Activated naive CD4-positive, alpha-beta T cell treated with anti-CD3 and anti-CD28 coated beads, Interleukin-2, amount 10 ng/mL, durations not matched to agents 7 days and 5 days (primary cell): ENCODE results near the gene CAPZB.
A peak's percentile ranks its signal among the peaks of the same experiment; 100 is the strongest.

Experiments
- CTCF ChIA-PET: fragments of 350-600 bp; sonication (Branson Sonifier 250); formaldehyde crosslinking; loops from one replicate; lab custom pipeline; 2021; ENCODE audit warnings: antibody characterized with exemption; lab: Charles Lee
- DNase-seq: peaks from one replicate; pipeline ENCODE4 v3.0.0-alpha.2; 2020
- H3K27ac Mint-ChIP-seq: one replicate; pipeline ENCODE4 v1.8.0; 2021; ENCODE audit warnings: mild to moderate bottlenecking, moderate library complexity, mixed read lengths
- H3K27me3 Mint-ChIP-seq: one replicate; pipeline ENCODE4 v1.8.0; 2021; ENCODE audit warnings: mild to moderate bottlenecking, mixed read lengths
- H3K36me3 Mint-ChIP-seq: one replicate; pipeline ENCODE4 v1.8.0; 2021; ENCODE audit warnings: mixed read lengths
- H3K4me1 Mint-ChIP-seq: one replicate; pipeline ENCODE4 v1.8.0; 2021; ENCODE audit warnings: mixed read lengths
- H3K4me3 Mint-ChIP-seq: one replicate; pipeline ENCODE4 v1.8.0; 2021; ENCODE audit warnings: mild to moderate bottlenecking, moderate library complexity, mixed read lengths
- H3K9me3 Mint-ChIP-seq: one replicate; pipeline ENCODE4 v1.8.0; 2021; ENCODE audit warnings: mixed read lengths

Gene CAPZB

DNA sequence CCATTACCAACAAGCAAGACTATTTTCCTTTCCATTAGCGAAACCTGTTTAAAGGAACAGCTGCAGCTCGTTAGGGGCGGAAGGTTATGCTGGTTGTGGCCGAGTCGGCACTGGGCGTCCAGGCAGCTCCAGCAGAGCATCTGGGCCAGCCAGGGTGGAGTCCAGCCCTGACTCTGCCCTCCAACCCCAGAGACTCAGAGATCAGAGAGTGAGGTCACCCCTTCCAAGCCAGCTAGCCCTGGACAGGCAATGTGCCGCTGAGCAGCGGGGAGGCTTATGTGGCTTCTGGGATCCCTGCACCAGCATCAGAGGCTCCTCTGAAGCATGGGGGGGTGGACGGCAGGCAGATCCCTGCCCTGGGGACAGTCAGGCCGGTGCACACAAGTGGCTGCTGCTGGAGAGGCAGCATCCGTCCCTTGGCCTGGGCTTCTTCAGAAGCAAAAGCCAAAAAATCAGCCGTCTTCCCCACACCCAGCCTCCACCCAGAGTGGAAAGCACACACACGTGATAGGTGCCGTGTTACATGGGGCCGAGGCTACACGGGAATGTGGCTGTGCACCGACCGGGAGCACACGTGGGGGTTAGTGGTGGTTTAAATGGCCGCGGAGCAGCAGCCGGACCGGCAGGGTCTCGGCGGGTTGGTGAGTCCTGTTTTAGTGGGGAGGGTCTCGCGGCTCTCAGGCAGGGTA is 143.1 kb downstream of the CAPZB start:
- no peak overlapping the region for H3K27ac Mint-ChIP-seq
- no peaks in the 10 kb centered on the region for H3K4me1 Mint-ChIP-seq
- CTCF ChIA-PET, result interaction anchor here (0.7 to 3.6 kb wide), 8 partner anchors 23 to 311 kb away, joined by 3 to 36 read pairs (median 4); no protein-coding TSS in a partner anchor
- no peak overlapping the region for H3K4me3 Mint-ChIP-seq
- no peak for DNase-seq
- no peaks in the 10 kb centered on the region for H3K27me3 Mint-ChIP-seq
- no peaks in the 10 kb centered on the region for H3K9me3 Mint-ChIP-seq
- peaks cover 43% of the 10 kb centered on the region for H3K36me3 Mint-ChIP-seq

DNA sequence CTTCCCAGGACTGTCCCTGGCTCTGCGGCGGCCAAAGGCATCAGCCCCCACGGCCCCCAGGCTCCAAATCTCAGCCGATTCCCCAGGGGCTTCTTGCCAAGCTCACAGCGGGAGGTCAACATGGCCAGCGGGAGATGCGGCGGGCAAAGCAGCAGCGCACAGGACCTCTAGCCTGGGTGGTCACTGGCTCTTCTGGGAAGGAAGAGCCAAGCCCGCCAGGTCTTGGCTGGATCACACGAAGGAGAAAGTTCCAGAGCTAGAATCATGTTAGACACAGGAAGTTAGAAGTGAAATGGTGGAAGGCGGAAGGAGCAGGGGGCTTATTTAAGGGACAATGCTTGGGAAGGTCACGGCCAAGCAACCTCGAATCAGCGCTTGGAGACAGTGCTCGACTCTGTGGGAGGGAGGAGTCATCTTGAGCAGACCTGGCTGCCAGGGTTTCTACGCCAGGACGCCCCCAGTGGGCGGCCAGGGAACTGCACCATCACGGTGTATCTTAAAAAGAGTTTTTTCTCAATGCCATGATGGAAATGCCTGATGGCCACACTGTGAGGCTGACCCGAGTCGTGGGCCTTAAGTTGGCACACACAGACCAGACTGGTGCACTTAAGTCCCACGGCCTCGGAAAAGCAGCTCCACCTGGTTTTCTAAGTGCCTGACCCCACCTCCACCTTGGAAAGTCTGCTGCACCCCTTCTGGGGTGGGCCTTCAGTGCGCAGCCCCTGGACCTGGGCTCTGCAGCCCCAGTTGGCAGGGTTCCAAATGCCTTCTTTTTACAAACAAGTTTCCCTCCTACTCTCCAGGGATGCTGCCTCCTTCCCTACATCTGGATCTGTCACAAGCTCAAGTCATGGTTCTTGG is 143.9 kb downstream of the CAPZB start:
- Mint-ChIP-seq H3K9me3 (no peaks in the 10 kb centered on the region), H3K4me3 (no peak overlapping the region), H3K4me1 (no peaks in the 10 kb centered on the region), H3K27me3 (no peaks in the 10 kb centered on the region), H3K36me3 (peaks cover 44% of the 10 kb centered on the region), H3K27ac (no peak overlapping the region)
- CTCF ChIA-PET, result interaction anchor here (0.6 to 2.2 kb wide), 8 partner anchors 10 to 312 kb away, joined by 3 to 8 read pairs (median 4); no protein-coding TSS in a partner anchor
- peak; percentile 80 for DNase-seq

DNA sequence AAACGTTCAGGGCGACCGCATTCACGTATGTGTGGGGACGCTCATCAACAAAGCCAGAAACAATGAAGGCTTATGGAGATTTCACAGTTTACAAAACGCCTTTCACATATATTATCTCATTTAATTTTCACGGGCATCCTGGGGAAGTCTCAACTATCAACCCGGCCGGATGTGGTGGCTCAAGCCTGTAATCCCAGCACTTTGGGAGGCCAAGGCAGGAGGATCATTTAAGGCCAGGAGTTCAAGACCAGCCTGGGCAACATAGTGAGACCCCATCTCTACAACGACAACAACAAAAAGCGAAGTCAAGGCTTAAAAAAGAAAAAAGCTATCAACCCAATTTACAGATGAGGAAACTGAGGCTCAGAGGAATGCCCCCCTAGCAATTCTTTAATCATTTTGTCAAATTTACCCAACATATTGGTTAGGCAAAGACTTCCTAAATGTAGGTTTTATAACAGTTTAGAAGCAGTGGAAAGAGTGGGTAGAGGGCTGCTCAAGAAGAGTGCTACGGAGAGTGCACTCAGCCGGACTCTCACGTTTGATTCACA is 144.9 kb downstream of the CAPZB start:
- Mint-ChIP-seq H3K4me1 (no peaks in the 10 kb centered on the region), H3K27ac (no peak overlapping the region), H3K27me3 (no peaks in the 10 kb centered on the region), H3K4me3 (no peak overlapping the region), H3K9me3 (no peaks in the 10 kb centered on the region), H3K36me3 (peaks cover 40% of the 10 kb centered on the region)
- no peak for DNase-seq
- CTCF ChIA-PET, result interaction anchor here (1.2 to 2.2 kb wide), 2 partner anchors 243 to 313 kb away, joined by 8 read pairs; no protein-coding TSS in a partner anchor

DNA sequence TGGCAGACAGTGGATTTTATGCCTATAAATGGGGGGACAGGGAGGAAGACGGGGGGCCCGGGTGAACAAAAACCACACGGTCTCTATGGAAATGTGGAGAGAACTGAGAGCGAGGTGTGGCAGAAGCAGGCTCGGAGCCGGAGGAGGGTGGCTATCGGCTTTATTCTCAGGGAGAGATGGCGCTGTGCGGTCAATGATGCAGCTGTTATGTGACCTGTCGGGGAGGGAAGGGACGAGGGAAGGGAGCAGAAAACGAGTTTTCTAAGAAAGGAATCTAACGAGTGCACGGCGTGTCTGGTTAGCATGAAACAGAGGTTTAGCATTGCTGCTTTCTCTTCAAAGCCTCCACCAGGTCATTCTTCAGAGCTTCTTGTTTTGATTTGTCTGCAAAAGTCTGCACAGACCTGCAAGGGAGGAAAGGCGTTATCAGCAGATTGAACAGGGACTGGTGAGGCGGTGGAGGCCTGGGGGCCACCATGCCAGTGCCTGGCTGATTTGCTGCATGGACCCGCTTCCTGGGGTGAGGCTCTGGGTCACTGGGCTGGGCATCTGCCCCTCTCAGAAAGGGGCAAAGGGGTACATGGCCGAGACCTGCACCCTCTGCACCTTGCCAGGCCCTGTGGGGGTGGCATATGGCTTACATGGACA is 146.0 kb downstream of the CAPZB start:
- Mint-ChIP-seq H3K27ac (no peak overlapping the region), H3K4me3 (no peak overlapping the region), H3K4me1 (no peaks in the 10 kb centered on the region), H3K27me3 (no peaks in the 10 kb centered on the region), H3K36me3 (peaks cover 36% of the 10 kb centered on the region), H3K9me3 (no peaks in the 10 kb centered on the region)
- CTCF ChIA-PET, result no interaction called here
- DNase-seq, result no peak

DNA sequence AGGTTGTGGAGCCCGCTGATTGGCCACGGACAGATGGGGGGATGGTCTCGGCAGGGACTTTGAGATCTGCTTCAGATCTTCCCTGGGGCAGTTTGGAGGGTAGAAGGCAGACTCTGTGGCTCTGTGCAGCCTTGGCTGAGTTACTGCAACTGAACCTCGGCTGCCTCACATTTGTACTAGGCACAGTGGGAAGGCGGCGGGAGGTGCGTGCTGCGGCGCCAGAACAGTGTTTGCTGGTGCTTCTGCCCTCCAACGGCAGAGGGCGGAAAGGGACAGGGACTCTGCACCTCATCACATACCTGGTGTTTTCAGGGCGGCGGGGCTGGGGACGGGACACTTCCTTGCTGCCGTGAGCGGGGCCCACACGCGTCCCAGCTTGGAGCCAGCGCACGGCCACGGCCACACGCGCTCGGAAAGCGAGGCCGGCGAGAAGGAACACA is 147.0 kb downstream of the CAPZB start:
- Mint-ChIP-seq H3K4me1 (no peaks in the 10 kb centered on the region), H3K27me3 (no peaks in the 10 kb centered on the region), H3K9me3 (no peaks in the 10 kb centered on the region), H3K4me3 (no peak overlapping the region), H3K27ac (peak overlapping the region; percentile 55), H3K36me3 (peaks cover 30% of the 10 kb centered on the region)
- no peak for DNase-seq
- CTCF ChIA-PET, result no interaction called here

DNA sequence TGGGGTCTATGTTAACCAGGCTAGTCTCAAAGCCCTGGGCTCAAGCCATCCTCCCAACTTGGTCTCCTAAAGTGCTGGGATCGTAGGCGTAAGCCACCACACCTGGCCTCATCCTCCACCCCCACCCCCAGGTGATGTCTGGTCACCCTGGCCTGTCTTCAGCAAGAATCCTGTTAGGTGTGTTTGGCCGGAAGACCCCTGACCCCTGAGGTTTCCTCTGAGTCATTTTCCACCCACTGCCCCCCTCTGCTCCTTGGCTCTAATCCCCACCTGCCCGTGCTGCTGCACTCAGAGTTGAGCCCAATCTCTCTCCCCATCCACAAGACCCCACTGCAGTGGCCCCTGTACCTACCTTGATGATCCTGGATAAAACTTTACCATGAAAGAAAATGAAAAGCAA is 148.1 kb downstream of the CAPZB start:
- no peaks in the 10 kb centered on the region for H3K9me3 Mint-ChIP-seq
- DNase-seq, result no peak
- peak overlapping the region; percentile 49 for H3K27ac Mint-ChIP-seq
- CTCF ChIA-PET, result no interaction called here
- no peaks in the 10 kb centered on the region for H3K4me1 Mint-ChIP-seq
- no peak overlapping the region for H3K4me3 Mint-ChIP-seq
- H3K36me3 Mint-ChIP-seq, result peaks cover 26% of the 10 kb centered on the region
- H3K27me3 Mint-ChIP-seq, result no peaks in the 10 kb centered on the region

DNA sequence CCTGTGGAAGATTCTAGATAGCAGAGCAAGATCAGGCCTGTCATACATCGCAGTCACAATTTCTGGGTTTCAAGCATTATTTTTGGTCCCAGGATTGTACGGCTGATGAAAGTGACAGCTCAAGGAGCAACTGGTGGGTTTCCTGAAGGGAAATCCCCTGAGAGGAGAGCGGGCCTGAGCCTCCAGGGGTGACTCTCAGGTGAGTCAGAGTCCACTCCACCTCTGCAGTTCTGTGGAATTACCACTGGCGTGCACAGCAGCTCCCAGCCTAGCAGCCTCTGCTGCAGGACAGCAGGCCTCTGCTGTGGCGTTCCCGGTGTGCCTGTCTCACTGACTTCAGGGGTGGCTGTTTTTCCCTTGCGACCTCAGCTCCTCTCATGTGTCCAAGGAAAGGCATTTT is 148.8 kb downstream of the CAPZB start:
- Mint-ChIP-seq H3K4me1 (no peaks in the 10 kb centered on the region), H3K4me3 (no peak overlapping the region), H3K9me3 (no peaks in the 10 kb centered on the region), H3K27ac (no peak overlapping the region), H3K36me3 (peaks cover 22% of the 10 kb centered on the region), H3K27me3 (no peaks in the 10 kb centered on the region)
- no peak for DNase-seq
- CTCF ChIA-PET, result no interaction called here

DNA sequence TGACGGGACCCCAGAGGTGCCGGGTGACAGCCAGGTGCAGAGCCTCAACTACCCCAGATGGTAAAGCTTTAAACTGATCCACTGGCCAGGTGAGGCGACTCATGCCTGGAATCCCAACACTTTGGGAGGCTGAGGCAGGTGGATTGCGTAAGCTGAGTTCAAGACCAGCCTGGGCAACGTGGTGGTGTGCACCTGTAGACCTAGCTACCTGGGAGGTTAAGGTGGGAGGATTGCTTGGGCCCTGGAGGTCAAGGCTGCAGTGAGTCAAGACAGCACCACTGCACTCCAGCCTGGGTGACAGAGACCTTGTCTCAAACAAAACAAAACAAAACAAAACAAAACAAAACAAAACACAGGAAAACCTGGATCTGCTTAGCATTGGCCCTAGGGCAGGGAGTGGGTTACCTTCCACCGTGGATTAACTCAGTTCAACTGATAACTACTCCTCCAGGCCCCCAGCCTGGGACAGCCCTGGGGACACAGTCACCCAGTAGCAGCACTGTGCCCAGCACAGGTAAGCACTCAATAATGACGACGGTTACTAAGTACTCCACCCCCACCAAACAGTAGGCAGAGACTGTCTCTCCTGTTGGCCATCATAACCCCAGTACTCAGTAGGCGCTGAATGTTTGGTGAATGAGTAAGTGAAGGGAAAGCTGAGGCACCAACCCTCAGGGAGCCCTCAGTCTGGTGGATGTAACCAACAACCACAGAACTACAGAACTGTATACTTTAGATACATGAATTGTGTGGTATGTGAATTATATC is 151.6 kb downstream of the CAPZB start:
- no peaks in the 10 kb centered on the region for H3K4me1 Mint-ChIP-seq

DNA sequence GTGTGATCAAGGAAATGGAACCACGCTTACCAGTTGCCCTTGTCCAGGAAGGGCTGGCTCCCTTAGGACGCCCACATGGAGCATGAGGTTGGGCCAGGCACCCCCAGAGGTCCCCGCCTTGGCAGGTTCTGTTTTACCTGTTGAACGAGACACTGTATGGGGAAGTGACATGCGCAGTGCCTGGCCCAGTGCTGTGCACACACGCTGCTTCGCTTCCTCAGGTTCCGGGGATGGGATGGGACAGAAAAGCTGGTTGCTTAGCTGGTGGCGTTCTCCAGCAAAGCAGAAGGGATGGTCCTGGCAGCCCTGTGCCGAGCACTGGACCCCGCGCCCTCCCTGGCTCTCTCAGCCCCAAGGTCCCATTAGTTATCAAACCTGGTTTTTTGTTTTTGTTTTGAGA is 152.5 kb downstream of the CAPZB start:
- Mint-ChIP-seq H3K27me3 (no peaks in the 10 kb centered on the region), H3K4me1 (no peaks in the 10 kb centered on the region), H3K36me3 (peaks cover 4% of the 10 kb centered on the region), H3K9me3 (no peaks in the 10 kb centered on the region), H3K4me3 (no peak overlapping the region), H3K27ac (no peak overlapping the region)
- DNase-seq, result no peak
- CTCF ChIA-PET, result no interaction called here

More for the DNA sequence above, 151.6 kb downstream of the CAPZB start:
- H3K27me3 Mint-ChIP-seq, result no peaks in the 10 kb centered on the region
- DNase-seq, result no peak
- no peaks in the 10 kb centered on the region for H3K9me3 Mint-ChIP-seq
- CTCF ChIA-PET, result no interaction called here
- H3K36me3 Mint-ChIP-seq, result peaks cover 8% of the 10 kb centered on the region
- no peak overlapping the region for H3K4me3 Mint-ChIP-seq
- H3K27ac Mint-ChIP-seq, result no peak overlapping the region

DNA sequence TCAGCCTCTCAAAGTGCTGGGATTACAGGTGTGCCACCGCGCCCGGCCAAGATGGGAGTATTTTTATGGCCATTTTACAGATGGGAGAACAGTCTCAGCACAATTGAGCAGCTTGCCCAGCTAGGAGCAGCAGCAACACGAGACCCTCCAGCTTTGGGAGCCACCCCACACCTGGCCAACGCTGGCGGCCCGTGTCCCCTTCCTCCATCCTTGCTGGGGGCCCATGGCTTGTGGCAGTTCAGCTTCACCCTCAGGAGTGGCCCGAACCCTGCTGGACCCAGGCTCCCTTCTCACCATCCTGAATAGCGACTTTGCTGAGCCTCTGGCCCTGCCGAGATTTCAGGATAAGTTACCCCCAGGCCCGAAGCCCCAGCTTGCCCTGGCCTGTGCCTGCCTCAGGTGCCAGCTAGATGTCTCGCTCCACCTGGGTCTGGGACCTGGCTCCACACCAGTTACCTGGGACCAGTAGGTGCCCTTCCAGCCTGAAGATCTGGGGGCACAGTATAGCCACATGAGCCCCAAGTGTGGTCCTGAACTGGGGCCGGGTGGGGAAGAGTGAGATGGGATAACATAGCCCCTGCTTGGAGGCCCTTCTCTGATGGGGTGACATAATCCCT is 154.0 kb downstream of the CAPZB start:
- H3K4me1 Mint-ChIP-seq, result no peaks in the 10 kb centered on the region
- no peaks in the 10 kb centered on the region for H3K36me3 Mint-ChIP-seq
- H3K27ac Mint-ChIP-seq, result no peak overlapping the region
- CTCF ChIA-PET, result interaction anchor here (1.1 to 1.5 kb wide), 2 partner anchors 13 to 320 kb away, joined by 3 to 4 read pairs; no protein-coding TSS in a partner anchor
- no peak overlapping the region for H3K4me3 Mint-ChIP-seq
- no peaks in the 10 kb centered on the region for H3K27me3 Mint-ChIP-seq
- no peaks in the 10 kb centered on the region for H3K9me3 Mint-ChIP-seq
- no peak for DNase-seq

DNA sequence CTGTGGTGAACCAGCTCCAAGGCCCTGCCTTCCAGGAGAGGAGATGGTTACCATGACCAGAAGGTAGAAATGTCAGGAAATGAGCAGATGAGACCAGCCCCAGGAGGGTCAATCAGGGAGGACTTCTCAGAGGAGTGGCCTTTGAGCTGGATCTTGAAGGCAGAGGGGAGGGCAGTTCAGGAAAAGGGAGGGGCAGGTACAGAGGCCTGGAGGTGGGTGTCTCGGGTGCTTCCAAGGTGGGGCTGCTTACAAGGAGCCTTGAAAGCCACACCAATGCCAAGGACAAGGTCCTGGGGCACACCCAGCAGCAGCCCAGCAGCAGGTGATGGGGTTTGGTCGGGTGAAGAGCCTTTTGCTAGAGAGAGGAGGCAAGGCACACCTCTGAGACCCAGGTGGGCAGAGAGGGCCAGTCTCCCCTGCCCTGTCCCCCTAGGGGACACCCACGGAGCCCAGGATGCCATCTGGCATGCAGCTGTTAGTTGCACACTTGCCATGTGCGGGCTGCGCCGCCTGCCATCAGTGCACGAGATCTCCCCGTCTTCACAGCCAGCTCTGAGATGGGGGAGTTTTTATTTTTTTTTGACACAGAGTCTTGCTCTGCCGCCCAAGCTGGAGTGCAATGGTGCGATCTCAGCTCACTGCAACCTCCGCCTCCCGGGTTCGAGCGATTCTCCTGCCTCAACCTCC is 154.7 kb downstream of the CAPZB start:
- DNase-seq, result no peak
- H3K27me3 Mint-ChIP-seq, result no peaks in the 10 kb centered on the region
- no peaks in the 10 kb centered on the region for H3K9me3 Mint-ChIP-seq
- CTCF ChIA-PET, result interaction anchor here (1.1 to 1.5 kb wide), 2 partner anchors 13 to 321 kb away, joined by 3 to 4 read pairs; no protein-coding TSS in a partner anchor
- no peaks in the 10 kb centered on the region for H3K4me1 Mint-ChIP-seq
- H3K36me3 Mint-ChIP-seq, result no peaks in the 10 kb centered on the region
- peak overlapping the region; percentile 58 for H3K27ac Mint-ChIP-seq
- H3K4me3 Mint-ChIP-seq, result no peak overlapping the region

DNA sequence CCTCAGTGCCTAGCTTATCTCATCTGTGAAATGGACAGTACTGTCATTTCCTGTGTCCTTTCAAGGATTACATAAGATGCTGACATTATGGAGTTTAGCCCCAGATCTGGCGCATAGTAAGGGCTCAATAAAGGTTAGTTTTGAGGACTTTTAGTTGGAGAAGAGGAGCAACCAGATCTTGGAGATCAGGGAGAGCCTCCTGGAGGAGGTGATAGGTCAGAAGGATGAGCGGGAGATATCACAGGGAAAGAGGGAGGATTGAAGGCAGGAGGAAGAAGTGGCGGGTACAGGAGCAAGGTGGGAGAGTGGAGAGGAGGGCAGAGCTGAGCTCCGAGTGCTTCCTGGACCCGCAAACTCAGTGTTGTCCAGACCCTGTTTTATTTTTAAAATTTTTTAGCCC is 155.7 kb downstream of the CAPZB start:
- H3K4me1 Mint-ChIP-seq, result no peaks in the 10 kb centered on the region
- no peak for DNase-seq
- CTCF ChIA-PET, result no interaction called here
- no peak overlapping the region for H3K27ac Mint-ChIP-seq
- no peak overlapping the region for H3K4me3 Mint-ChIP-seq
- no peaks in the 10 kb centered on the region for H3K36me3 Mint-ChIP-seq
- no peaks in the 10 kb centered on the region for H3K9me3 Mint-ChIP-seq
- no peaks in the 10 kb centered on the region for H3K27me3 Mint-ChIP-seq

DNA sequence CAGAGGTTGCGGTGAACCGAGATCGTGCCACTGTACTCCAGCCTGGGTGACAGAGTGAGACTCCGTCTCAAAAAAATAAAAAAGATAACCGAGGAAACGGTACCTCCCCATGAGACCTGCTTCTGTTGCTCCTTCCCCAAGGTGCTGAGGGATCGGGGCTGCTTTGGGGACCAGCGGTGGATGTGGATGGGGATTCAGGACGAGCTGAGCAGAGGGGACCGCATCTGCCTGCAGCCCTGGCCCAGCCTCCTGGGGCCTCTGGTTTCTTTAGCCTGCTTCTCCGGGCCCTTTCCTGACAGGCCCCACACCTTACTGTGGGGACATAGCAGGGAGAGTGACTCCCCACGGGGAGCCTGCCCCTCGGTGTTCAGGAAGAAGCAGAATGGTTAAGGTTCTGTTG is 156.2 kb downstream of the CAPZB start:
- Mint-ChIP-seq H3K27ac (no peak overlapping the region), H3K36me3 (no peaks in the 10 kb centered on the region), H3K27me3 (no peaks in the 10 kb centered on the region), H3K4me1 (no peaks in the 10 kb centered on the region), H3K4me3 (no peak overlapping the region), H3K9me3 (no peaks in the 10 kb centered on the region)
- DNase-seq, result no peak
- CTCF ChIA-PET, result no interaction called here
